GM10248 (cell line): Measurements from ENCODE around the gene HPSE2.

Source experiments
- CTCF ChIA-PET: fragments of 300-600 bp; sonication (Branson Sonifier 250); formaldehyde crosslinking; extraction: SDS; loops from one replicate; lab custom pipeline; 2021; ENCODE audit warnings: antibody characterized with exemption; lab: Yijun Ruan, JAX
- POLR2A ChIA-PET: fragments of 350-650 bp; sonication (Branson Sonifier 250); formaldehyde crosslinking; extraction: SDS; loops from one replicate; lab custom pipeline; 2020; ENCODE audit warnings: antibody characterized with exemption; lab: Yijun Ruan, JAX
- DNase-seq: peaks from one replicate; pipeline ENCODE4 v3.0.0; 2012; ENCODE audit errors: extremely low spot score
- TF ChIP-seq, protein P1 (sequence below): IDR thresholded peaks from 2 replicates; pipeline ENCODE4 v1.5.1; 2012; ENCODE audit warnings: mild to moderate bottlenecking, low read depth; ENCODE audit errors: extremely low read depth, missing control alignments, control extremely low read depth

HPSE2 gene

DNA sequence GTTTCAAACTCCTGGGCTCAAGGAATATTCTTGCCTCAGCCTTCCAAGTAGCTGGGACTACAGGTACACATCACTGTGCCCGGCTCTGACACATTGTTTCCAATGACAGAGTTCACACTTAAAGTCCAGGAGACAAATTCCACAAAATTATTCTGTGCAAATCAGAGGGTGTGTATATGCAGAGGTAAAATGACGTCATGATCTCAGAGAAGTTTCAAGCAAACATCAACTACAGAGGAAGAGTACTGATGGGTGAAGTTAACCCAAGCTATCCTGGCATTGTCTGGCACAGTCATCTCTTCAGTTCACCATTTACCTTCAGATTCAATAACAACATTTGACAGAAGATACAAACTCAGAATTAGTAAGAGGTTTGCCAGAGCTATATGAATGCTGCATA is 388.9 kb downstream of the HPSE2 start:
- TF ChIP-seq, protein P1, sequence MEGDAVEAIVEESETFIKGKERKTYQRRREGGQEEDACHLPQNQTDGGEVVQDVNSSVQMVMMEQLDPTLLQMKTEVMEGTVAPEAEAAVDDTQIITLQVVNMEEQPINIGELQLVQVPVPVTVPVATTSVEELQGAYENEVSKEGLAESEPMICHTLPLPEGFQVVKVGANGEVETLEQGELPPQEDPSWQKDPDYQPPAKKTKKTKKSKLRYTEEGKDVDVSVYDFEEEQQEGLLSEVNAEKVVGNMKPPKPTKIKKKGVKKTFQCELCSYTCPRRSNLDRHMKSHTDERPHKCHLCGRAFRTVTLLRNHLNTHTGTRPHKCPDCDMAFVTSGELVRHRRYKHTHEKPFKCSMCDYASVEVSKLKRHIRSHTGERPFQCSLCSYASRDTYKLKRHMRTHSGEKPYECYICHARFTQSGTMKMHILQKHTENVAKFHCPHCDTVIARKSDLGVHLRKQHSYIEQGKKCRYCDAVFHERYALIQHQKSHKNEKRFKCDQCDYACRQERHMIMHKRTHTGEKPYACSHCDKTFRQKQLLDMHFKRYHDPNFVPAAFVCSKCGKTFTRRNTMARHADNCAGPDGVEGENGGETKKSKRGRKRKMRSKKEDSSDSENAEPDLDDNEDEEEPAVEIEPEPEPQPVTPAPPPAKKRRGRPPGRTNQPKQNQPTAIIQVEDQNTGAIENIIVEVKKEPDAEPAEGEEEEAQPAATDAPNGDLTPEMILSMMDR: no peak
- POLR2A ChIA-PET: no interaction called here
- CTCF ChIA-PET: interaction anchor here (1.1 to 1.2 kb wide), 3 partner anchors 9 to 31 kb away, joined by 3 to 5 read pairs (median 3); no protein-coding TSS in a partner anchor
- no peak for DNase-seq

DNA sequence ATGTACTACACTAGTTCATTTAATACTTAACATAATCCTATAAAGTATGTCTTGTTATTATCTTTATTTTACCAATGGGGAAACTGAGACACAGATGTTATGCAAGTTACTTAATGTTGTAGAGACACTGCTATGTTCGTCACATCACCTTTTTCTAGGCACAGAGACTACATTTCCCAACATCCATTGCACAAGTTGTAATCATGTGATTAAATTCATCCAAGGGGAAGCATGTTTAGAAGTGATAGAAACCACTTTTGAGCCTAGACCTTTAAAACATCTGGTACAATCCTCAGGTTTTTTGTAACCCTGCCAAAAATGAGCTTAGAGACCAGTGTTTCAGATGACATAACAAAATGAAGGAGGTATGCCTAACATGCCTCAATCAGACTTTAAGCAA is 402.1 kb downstream of the HPSE2 start:
- ChIA-PET CTCF (no interaction called here), POLR2A (no interaction called here)
- DNase-seq: no peak
- TF ChIP-seq, protein P1: no peak

DNA sequence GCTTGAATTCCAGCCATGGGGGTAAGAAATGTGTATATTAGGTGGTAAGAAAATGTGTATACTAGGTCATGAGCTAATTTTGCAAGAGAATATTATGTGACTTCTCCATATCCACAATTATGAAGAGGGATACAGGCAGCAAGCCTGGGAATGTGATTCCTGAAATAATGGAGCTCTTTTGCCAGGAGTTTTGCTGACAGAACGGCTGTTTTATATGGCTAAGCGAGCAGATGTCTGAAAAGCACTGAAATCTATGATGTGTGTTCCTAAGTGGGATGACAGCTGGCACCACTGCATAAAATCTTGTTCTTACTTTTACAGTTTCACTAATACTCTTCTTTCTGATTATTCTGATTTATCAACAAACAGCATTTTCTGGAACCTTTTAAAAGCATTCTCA is 402.9 kb downstream of the HPSE2 start:
- DNase-seq: no peak
- ChIA-PET CTCF (interaction anchor here (1.2 to 2.1 kb wide), 4 partner anchors 12 to 22 kb away, joined by 3 to 6 read pairs (median 4); no protein-coding TSS in a partner anchor), POLR2A (no interaction called here)
- TF ChIP-seq, protein P1: no peak

DNA sequence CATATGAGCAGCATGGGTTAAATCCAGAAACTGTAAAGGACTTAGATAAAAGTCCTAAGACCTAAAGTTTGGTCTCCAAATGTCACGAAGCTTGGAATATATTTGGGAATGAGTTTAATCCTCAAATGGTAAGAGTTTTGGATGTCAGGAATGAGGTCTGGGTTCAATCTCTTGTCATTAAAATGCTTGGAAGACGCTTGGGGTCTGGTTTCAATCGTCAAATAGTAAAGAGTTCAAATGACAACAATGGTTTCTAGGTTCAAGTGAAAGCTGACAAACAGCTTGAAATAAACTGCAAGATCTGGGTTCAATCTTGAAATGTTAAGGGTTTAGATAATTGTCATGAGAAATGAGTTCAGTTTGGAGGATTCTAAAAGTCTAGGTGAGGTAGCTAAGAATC is 403.5 kb downstream of the HPSE2 start:
- POLR2A ChIA-PET: no interaction called here
- CTCF ChIA-PET: interaction anchor here (1.2 to 2.1 kb wide), 4 partner anchors 12 to 23 kb away, joined by 3 to 6 read pairs (median 4); no protein-coding TSS in a partner anchor
- TF ChIP-seq, protein P1: no peak
- no peak for DNase-seq

DNA sequence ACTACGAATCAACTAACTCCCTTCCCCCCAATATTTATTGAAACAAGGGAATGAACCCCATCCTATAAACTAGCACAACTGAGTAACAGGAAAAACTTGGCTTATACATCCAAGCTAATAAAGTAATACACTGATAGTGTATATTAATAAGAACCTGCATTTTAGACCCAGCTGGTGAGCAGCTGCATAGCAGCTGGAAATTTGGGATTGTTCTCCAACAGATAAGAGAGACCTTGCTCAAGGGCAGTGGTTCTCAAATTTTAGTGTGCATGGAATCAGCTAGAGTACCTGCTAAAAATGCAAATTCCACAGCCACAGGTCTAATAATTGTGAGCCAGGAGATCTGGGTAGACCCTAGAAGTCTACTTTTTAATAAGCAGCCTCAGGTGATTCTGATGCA is 404.3 kb downstream of the HPSE2 start:
- CTCF ChIA-PET: interaction anchor here (1.3 to 2.1 kb wide), 3 partner anchors 15 to 24 kb away, joined by 3 to 6 read pairs (median 5); no protein-coding TSS in a partner anchor

DNA sequence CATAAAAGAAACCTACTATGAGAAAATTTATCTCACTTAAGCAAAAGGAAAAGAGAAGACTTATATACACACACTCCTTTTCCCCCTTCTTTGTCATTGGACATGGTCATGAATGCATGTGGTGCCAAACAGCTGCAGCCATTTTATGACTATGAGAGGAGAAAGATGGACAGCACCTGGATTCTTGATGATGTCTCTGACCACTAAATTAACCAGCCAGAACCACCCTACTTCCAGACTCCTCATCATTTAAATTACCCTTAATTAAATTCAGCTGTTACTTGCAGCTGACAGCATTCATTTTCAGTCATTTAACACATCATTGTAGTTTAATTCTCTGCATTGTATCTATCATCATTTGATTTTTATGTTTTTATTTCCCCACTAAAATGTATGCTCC is 409.9 kb downstream of the HPSE2 start:
- TF ChIP-seq, protein P1: no peak
- DNase-seq: no peak
- ChIA-PET POLR2A (no interaction called here), CTCF (interaction anchor here (0.9 kb wide), 1 partner anchor 19 kb away, joined by 3 read pairs; no protein-coding TSS in a partner anchor)

More for the DNA sequence above, 404.3 kb downstream of the HPSE2 start:
- TF ChIP-seq, protein P1: no peak
- no peak for DNase-seq
- POLR2A ChIA-PET: no interaction called here
